Bronchus fibroblast of lung (primary cell): ENCODE results near the gene COL5A3. TPM values are rescaled to one million over a fixed set of nuclear protein-coding genes. Genes with fewer than 3 reads are reported as not detected.

Source experiments
- total RNA-seq: library from RNA; depleted of rRNA; stranded (reverse); fragments of >200 nt; gene quantifications from 2 replicates; pipeline ENCODE4 v1.2.3, GENCODE V29; 2015

Gene COL5A3
- total RNA-seq = 0.34 and 0.59 TPM in 2 replicates

GRCh38 chr19:10010247-10010691 is at the start of gene COL5A3:
Gene COL5A3, minus strand, starts transcription at chr19:10010504. Its CDS starts 119 bp downstream, at chr19:10010385.

GRCh38 chr19:10013316-10013715 is 3.0 kb upstream of the COL5A3 start, which contains the start of gene RDH8:
Gene RDH8, plus strand, starts transcription at chr19:10013483. Its CDS starts 15 bp downstream, at chr19:10013498.

GRCh38 chr19:9936326-9937000 is 73.8 kb downstream of the COL5A3 start, which contains the start of gene OLFM2:
Gene OLFM2, minus strand, starts transcription at chr19:9936515. Its CDS starts 149 bp downstream, at chr19:9936366.

Other genes starting within 250 kb of the COL5A3 start
- 3.1 and 4.7 TPM in 2 replicates for gene ZNF846, start 241.8 kb downstream of the COL5A3 start, total RNA-seq
- gene FBXL12, start 191.4 kb downstream of the COL5A3 start, total RNA-seq = 26.5 and 28.1 TPM in 2 replicates
- gene UBL5, start 182.6 kb downstream of the COL5A3 start, total RNA-seq = 886 and 930 TPM in 2 replicates
- 188 and 199 TPM in 2 replicates for gene PIN1, start 175.2 kb downstream of the COL5A3 start, total RNA-seq
- 0.45 TPM in 1 of 2 replicates, not detected in the other for gene OLFM2, start 74.0 kb downstream of the COL5A3 start, total RNA-seq
- gene RDH8, start 3.0 kb upstream of the COL5A3 start, total RNA-seq = not detected in 2 replicates
- 10.7 and 11.4 TPM in 2 replicates for gene SHFL, start 75.8 kb upstream of the COL5A3 start, total RNA-seq
- not detected in 2 replicates for gene ANGPTL6, start 92.2 kb upstream of the COL5A3 start, total RNA-seq
- gene PPAN, start 95.9 kb upstream of the COL5A3 start, total RNA-seq = 33.3 and 39.4 TPM in 2 replicates
- 0.50 and 1.2 TPM in 2 replicates for gene P2RY11, start 101.2 kb upstream of the COL5A3 start, total RNA-seq
- 309 and 314 TPM in 2 replicates for gene EIF3G, start 109.4 kb upstream of the COL5A3 start, total RNA-seq
- 119 and 123 TPM in 2 replicates for gene DNMT1, start 184.4 kb upstream of the COL5A3 start, total RNA-seq
- 14.1 and 14.8 TPM in 2 replicates for gene S1PR2, start 220.8 kb upstream of the COL5A3 start, total RNA-seq
- gene MRPL4, start 241.7 kb upstream of the COL5A3 start, total RNA-seq = 116 and 127 TPM in 2 replicates